GM12801 (cell line): ENCODE data around the gene XPA.

Experiments
- CTCF ChIP-seq: IDR thresholded peaks from one replicate; pipeline ENCODE4 v1.5.1; 2011; ENCODE audit warnings: control low read depth; ENCODE audit not compliant: insufficient read length; ENCODE audit errors: extremely low read depth

The XPA gene

GRCh38 chr9:97636903-97637302 lies 60.2 kb downstream of the XPA start:
- TF ChIP-seq CTCF, result no peak

- TF ChIP-seq CTCF, result no peak
These were observed 62.1 kb downstream of the XPA start for GRCh38 chr9:97635026-97635425.

GRCh38 chr9:97633859-97634490 lies 63.2 kb downstream of the XPA start:
- TF ChIP-seq CTCF, result no peak

GRCh38 chr9:97632985-97633858 lies 63.9 kb downstream of the XPA start, which contains the start of the genes NCBP1 and TSTD2:
TSS of gene NCBP1 (plus strand) at chr9:97633821. CDS start at chr9:97633882, 61 bp downstream.
TSS of gene TSTD2 (minus strand) at chr9:97633368. CDS start at chr9:97627562, 5,806 bp downstream.
- TF ChIP-seq CTCF, result no peak

GRCh38 chr9:97632248-97632984 lies 64.7 kb downstream of the XPA start:
- TF ChIP-seq CTCF, result no peak

GRCh38 chr9:97630591-97630990 lies 66.5 kb downstream of the XPA start:
- TF ChIP-seq CTCF, result no peak

GRCh38 chr9:97629156-97629555 lies 68.0 kb downstream of the XPA start:
- no peak for TF ChIP-seq CTCF
